Stimulated activated CD4-positive, alpha-beta T cell treated with anti-CD3 and anti-CD28 coated beads, Interleukin-1b, Interleukin-23, amount 100 ng/mL, for 4 hours (primary cell): Measurements from ENCODE around the gene ATG4C.

Experiments used
- DNase-seq, 2 donors: peaks; one replicate each; pipeline ENCODE4 v3.0.0-alpha.2; 2020; ENCODE audit warnings: low read depth in 2 of 2

The ATG4C gene

DNA sequence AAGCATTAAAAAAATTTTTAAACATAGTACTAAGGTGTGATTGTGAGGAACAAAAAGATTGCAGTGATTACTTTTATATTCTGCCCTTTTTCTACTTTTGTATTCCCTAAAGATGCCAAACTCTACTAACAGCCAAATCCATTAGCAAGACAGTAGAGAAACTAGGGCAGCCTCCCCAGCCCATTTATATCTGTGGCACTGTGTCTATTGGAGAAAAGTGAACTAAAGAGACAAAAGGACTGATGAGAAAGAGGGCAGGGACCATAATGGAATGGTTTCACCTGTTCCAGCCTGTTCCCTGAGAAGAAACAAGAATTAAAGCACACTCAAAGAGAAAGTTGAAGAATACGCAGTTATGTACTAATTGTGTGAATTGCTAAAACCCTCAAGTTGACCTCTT lies 56.6 kb downstream of the ATG4C start:
- DNase-seq, result no peak

DNA sequence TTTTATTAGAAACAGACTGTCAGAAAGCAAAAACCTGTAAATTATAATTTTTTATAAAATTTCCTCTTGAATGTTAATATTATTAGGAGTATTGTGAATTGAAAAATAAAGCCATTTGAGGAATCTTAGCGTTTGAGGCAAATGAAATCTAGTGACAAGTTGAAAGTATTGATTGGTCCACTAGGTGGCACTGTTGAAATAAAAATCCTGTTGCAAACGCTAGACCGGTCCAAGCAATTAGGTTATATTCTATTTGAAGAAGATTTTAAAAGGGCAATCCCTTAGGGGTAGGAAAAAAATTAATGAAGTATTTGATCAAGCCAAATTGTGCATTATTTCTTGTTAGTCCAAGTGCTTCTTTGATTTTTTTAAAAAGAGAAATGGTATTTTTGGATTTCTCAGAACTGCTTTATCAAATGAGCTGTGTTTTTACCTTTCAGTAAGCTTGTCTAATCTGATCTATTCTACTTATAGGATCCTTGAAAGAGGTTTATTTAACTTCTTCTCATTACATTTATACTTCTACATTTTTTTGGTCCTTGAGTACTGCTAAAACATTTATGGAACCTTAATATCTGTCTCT lies 57.7 kb downstream of the ATG4C start:
- DNase-seq, result peak in 1 of 2 donors; percentile 17

DNA sequence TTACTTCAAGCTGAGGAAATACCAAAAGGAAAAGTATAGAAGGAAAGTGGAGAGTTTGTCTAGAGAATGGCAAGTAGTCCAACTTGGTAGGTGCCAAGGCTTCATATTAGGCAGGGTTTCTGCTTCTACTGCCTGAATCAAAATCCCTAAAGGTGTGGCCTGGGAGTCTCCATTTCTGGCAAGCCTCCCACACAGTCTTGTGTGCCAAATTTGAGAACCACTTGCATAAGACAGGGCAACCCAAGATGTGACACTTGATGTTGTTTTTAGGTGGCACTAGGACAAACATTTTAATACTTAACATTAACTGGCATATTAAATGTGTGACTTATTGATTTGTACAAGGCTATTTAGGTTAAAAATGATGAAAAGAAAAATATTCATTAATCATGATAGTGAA lies 60.1 kb downstream of the ATG4C start:
- no peak for DNase-seq

DNA sequence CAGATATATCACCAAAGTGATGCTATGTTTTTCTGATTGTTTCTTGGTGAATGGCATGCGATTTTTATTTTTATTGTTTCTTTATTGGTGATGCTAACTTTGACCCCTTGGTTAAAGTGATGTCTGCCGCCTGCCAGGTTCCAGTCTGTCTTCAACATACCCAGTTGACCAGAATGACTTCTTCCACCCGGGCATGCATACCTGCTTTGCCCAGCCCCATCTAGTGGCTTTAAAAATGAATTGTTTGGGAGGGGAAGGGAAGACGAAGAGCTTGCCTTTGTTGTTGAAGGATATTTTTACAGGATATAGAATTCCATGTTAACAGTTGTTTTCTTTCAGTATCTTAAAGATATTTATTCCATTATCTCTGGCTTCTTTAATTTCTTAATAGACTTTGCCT lies 65.1 kb downstream of the ATG4C start:
- no peak for DNase-seq

DNA sequence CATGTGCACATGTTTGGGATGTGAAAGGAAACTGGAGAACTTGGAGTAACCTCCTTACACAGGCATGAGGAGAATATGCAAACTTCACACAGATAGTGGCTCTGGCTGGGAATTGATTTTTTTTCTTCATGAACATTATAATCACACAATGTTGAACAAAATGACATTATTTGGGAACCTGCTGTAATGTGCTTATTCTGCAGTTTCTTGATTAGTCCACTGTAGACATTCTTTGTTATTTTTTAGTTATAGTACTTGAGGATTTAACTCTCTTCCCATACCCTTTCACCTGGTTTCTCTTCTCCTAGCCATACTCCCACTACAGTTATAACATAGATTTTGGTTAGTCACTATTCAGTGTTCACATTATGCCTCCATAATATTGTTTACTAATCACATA lies 68.3 kb downstream of the ATG4C start:
- no peak for DNase-seq

DNA sequence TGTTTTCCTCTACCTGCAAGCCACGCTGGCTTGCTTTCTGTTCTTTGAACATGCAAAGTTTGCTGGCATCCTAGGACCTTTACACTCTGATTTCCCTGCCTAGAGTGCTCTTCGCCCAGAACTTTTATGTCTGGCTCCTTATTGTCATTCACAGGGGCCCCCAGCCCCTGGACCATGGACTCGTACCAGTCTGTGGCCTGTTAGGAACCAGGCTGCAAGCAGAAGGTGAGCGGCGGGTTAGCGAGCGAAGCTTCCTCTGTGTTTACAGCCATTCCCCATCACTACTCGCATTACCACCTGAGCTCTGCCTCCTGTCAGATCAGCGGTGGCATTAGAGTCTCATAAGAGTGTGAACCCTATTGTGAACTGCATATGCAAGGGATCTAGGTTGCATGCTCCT lies 73.0 kb downstream of the ATG4C start:
- no peak for DNase-seq

DNA sequence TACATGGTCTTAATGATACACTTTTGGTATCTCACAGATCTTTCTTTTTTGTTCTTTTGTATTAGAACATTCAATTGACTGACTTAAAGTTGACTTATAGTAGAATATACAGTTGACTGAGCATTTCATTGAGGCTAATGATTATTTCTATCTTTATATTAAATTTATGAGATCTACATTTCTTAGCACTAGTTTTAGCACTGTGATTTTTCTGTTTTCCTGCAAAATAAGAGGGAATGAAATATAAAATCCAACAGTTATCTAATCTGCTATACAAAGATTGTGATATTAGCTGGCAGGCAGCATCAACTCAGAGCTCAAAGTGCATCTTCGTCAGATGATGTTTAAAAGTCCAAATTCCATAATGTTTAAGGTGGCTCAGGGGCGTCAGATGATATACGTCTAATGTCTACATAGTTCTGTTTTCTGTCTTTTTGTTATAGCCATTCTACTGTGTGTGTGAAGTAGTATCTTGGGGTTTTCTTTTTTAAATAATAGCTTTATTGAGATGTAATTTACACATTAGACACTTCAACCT lies 85.4 kb downstream of the ATG4C start:
- no peak for DNase-seq

DNA sequence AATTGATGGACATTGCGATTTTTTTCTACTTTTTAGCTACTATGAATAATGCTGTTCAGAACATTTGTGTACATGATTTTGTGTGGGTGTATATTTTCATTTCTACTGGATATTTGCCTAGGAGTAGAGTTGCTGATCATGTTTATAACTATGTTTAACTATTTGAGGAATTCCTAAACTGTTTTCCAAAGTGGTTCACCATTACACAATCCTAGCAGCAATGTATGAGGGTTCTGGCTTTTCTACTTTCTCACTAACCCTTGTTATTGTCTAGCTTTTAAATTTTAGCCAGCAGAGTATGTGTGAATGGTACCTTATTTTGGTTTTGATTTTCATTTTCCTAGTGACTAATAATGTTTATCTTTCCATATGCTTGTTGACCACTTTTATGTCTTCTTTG lies 86.2 kb downstream of the ATG4C start:
- DNase-seq, result no peak

DNA sequence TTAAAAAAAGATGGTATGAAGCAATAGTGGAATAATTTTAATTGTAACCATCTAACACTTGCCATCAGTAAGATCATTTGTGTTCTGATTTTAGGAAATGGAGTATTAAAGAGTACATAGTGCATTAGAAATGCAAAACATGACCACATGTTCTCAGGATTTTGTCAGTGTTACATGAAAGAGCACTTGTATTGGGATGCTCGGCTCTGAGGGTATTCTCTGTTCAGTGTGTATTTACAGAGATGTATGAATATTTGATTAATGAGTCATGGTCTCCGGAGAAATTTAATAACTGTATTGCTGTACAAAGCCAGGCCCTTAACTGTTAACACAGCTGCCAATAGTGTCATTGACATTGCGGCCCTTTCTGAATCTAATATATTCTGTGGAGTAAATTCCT lies 91.7 kb downstream of the ATG4C start:
- DNase-seq, result no peak

DNA sequence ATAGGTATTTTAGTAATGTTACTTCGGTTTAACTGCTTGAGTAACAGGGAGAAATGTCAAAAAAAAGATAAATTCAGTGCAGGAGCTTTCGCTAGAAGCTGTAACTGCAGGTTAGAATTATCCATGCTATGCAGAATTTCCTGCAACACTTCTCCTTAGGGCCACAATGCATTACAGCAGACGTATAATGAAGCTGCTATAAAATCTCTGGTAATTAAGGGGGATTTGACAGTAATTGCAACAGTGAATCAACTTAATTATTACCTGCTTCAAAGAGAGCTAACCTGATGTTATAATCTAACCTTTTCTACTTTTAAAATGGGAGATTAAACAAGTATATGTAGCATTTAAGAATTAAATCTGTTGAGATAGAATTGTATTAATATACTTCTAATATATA lies 92.6 kb downstream of the ATG4C start:
- no peak for DNase-seq

DNA sequence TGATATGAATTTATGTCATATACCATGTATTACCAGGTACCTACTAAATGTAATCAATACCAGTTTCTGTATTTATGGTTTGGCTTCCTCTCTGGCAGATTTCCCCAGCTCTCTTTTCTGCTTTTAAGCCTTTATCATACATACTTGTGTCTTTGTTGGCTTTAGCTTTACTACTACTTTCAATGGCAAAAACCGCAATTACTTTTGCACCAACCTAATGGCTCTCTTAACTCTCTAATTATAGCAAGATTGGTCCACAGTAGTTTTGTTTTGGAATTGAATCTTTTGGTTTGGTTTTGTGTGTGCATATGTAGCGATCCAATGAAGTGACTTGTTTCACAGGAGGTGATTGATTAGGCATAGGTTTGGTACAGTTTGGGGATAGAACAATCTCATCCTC lies 93.6 kb downstream of the ATG4C start:
- DNase-seq, result no peak

DNA sequence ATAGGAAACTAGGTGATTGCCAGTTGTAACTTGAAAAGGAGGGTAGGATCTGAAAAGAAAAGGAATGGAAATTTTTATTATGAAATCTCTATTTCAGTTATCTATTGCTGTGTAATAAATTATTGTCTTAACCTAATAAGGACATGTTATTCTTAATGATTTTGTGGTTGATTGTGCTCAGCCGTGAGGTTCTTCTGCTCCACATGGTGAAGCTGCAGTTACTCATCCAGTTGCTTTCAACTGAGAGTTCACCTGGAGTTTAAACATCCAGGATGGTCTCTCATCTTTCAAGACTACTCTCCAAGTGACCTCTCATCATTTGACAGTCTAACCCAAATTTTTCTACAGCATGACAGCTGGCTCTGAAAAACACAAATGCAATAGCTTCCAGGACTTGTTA lies 96.0 kb downstream of the ATG4C start:
- DNase-seq, result no peak

DNA sequence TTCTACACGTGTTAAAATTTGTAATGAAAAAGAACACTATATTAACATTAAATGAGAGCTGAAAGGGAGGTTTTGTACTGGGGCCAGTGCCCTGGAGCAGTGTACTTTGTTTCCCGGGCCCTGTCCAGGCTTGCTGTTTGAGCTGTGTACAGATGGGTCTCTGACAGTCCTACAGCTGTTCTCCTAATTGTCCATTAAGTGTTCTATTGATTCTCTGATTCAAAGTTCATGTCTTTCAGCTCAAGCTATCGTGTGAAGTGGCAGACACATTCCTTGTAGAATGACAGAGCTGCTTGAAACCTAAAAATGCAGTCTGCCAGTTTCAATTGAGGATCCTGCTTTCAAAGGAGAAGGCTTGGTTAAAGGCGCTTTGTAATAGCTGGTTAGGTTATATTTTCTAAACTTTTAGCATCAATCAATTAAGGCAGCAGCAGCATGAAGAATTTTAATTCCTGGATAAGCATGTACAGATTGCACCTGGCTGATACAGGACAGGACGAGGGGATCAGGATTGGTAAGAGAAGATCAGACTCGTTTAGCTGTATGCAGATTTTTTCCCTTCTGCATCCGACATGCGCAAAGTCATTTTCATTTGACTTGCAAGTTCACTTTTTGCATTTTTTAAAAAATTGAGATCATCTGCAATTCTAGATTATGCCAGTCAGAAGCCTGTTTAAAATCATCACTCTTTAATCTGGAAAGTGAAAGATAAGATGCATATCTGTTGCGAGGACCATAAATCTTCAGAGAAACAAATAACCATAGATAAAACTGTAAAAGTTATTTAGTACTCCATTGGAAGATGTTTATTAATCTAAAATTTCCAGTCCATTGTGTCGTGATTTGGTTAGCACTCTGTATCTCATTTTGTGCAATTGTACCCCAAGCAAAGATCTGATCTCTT lies 98.5 kb downstream of the ATG4C start:
- no peak for DNase-seq

DNA sequence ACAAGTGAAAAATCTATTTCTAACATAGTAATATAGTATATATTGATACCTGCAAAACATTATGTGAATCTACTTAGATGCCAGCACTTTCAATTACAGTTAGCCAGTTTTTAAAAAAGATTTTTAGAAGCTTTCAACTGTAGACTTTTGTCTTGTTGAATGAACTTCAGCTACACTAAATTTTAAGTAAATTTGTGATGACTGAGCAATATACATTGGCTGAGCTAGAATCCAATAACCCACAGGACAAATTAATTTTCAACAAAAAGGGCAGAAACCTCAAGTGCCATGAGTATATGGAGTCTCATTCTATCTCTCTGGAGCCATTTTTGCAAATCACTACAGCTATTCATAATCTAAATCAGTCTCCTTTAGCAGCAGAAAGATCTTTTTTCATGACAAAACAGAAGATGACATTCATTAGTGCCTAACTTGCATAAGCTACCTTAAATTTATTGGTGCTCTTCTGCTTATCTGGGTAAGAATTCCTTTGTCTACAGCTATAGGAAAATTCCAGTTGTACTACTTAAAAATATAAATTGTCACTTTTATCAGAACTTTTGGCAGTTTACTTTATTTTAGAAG lies 100.3 kb downstream of the ATG4C start:
- no peak for DNase-seq

DNA sequence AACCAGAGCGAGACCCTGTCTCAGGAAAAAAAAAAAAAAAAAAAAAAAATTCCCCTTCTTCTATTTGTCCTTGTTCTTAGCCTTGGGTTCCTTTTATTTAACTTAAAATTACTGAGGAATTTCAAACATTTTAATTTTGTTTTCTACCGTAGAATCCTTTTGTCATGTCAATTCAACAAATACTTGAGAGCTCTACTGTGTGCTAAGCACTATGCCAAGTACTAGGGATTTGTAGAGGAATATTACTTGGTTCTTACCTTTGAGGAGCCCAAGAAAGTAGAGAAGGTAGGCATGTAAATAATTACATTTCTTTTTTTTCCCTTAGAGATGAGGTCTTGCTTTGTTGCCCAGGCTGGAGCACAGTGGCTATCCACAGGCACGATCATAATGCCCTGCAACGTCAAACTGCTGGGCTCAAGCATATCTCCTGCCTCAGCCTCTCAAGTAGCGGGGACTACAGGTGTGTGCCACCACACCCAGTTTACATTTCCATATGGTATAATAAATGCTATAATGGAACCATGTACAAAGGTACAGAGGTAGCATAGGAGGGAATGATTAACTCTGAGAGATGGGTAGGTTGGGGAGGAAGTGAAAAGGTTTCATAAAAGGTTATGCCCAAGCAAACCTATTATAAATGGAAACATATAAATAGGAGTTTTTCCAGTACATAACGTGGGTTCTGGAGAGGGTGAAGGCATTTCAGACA lies 104.0 kb downstream of the ATG4C start:
- no peak for DNase-seq

DNA sequence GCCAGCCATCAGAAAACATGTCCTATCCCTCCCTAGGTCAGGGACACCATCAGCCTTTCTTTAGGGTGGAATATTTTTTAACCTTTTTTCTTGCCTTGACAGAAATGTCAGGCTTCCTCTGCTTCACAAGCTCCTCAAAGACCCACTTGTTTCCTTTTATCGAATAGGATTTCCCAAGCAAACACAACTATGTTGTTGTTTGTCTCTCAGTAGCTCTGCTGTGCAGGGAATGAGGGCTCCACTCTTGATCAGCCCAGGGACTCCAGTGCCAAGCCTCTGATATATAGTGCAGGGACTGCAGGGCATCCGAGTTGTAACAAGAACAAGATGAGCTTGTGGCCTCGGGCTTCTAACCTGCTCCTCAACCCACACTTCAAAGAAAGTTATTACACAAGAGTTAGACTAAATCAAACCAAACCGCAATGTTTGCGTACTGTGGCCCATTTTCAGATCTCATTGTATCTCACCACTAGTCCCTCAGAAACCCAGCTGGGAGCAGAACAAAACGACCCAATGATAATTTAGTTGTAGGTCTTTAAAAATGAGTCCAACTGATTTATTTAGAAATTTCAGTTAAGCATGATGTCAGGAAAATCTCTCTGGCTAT lies 108.1 kb downstream of the ATG4C start:
- no peak for DNase-seq

DNA sequence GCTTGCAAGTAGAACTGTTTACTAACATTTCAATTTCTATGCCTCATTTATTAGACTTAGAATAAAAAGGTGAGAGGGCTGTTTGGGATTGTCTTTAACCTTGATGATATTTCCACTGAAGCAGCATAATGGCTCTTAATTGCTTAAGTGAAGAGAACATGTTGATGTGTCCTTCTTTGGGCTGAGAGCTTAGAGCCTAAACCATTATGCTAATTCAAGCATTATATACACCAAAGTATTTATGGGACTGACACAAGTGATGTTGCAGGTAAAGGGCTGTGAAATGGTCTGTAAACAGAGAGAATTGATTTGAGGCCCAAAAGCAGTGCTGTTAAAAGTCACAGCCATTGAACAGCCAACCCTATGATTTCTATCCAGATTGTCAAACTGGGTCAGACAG lies 113.9 kb downstream of the ATG4C start:
- no peak for DNase-seq

DNA sequence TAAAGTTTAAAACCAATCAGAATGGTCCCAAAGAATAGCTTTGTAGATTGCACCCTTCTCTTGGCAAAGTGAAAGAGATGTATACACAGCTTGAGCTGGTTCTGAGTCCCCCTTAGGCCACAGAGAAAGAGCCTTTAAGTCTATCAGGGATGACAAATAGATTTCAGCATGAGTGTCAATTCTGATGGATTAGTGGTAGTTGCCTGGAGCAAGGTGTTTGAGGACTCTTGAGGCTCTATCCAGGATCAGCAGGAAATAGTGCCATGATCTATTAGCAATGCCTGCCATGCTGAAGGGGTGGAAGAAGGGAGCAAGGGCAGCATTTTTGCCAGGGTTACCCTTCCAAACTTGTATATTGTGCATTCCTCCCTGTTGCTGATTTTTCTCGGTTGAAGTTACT lies 116.6 kb downstream of the ATG4C start:
- DNase-seq, result no peak

DNA sequence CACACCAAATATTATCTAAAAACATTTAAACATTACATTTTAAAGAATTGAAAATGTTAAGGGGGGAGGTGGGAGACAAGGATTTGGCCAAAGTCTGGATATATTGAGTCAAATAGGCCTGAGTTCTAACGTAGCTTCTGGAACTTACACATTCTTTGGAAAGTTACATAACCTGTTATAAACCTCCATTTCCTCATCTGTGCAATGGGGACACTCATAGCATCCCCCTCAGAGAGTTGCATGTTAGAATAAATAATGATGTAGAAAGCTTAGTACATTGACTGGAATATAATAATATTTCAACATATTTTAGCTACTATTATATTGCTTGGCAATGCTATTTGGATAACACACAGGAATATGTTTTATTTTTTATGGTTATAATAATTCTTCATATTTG lies 117.7 kb downstream of the ATG4C start:
- DNase-seq, result no peak

DNA sequence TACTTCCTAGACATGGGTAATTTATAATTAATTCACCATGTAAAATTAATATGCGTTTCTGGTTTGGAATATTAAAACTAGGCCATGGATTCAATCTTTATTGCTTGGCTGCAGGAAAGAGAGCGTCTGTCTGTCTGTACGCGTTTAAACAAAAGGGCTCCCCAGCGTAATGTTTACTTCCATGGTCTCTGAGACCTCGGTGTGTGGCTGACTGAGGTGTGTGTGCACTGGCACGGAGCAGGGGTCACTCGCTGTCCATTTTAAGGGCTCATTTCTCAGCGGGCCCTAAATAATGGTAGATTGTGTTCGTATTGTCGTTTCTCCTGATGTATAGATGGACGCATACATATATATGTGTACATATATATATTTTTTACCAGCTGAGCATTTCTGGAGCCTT lies 119.6 kb downstream of the ATG4C start:
- no peak for DNase-seq

DNA sequence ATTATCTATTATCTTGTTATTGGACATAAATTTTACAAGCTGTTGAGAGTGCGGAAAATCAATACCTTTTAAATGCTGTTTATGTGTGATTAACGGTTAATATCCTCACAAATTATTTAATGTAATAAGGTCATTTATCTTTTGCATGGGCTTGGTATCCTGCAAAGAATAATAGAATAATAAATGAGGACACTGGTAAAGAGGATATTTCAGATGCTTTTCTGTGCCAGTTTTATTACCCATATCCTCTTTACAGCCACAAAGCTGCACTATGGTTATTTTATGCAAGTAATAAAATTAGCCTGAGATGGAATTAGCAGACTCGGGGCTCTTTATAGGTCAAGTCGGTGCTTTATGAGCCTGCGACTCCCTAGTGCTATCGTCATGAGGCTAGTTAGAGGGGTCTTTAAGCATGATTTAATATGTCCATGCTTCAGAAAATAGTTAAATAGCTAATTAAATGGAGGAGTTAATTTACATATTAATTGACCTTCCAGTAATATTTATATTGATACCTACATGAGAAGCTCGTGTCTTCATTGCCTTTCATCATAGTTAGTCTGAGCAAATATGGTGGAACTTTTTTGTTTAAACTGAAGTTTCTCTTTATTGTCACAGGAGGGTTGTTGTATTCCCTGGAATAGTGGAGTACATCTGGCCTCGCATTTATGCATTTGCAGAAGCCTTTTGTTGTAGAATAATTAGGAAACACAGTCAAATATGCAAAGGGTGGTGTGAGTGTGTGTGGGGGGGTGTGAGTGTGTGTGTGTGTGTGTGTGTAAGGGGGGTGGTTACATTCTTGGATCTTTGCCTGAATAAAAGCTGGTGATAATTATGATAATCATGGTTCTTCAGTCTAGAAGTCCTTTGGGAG lies 120.3 kb downstream of the ATG4C start:
- no peak for DNase-seq
